Panc1 (cell line): ENCODE results near the gene SPATA20.

ENCODE experiments used
- POLR2AphosphoS5 ChIP-seq: IDR thresholded peaks from 2 replicates; pipeline ENCODE4 v1.6.1; 2012; ENCODE audit warnings: mild to moderate bottlenecking, low read depth, low read length, moderate library complexity
- SIN3A ChIP-seq: IDR thresholded peaks from 2 replicates; pipeline ENCODE4 v1.6.1; 2012; ENCODE audit warnings: low read depth, mild to moderate bottlenecking, low read length, moderate library complexity, borderline replicate concordance; ENCODE audit not compliant: insufficient read depth
- TCF7L2 ChIP-seq: IDR thresholded peaks from 2 replicates; pipeline ENCODE4 v1.6.1; 2011; ENCODE audit warnings: mild to moderate bottlenecking, low read depth, low read length, inconsistent platforms
- TF ChIP-seq, protein P1 (sequence below), 2 experiments: IDR thresholded peaks; 2 replicates each; pipeline ENCODE4 v1.6.1; 2011 to 2012; ENCODE audit warnings: low read depth in 2 of 2, control low read depth in 1 of 2, low read length in 1 of 2, mild to moderate bottlenecking in 1 of 2, moderate library complexity in 1 of 2; ENCODE audit not compliant: insufficient read depth in 1 of 2
- TF ChIP-seq, protein P2 (sequence below): fragments of 450-650 bp; IDR thresholded peaks from 2 replicates; pipeline ENCODE4 v1.5.1; 2017; ENCODE audit warnings: mild to moderate bottlenecking

DNA sequence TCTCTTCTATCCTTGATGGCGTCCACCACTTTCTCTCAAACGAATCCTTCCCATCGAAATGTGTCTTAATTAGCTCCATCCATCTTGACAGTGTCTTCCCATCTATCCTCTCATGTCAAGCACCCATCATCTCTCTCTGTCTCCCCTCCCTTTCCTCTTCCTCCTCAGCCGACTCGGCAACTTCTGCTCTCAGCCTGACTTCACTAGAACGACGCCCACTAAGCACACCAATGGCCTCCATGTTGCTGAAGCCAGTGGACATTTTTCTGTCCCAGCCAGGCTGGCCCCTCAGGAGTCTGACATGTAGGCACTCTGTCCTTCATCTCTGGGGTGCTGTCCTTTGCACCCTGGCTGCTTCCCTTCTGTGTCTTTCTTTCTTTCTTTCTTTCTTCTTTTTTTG lies 2.5 kb upstream of the SPATA20 start:
- TF ChIP-seq, protein P1, sequence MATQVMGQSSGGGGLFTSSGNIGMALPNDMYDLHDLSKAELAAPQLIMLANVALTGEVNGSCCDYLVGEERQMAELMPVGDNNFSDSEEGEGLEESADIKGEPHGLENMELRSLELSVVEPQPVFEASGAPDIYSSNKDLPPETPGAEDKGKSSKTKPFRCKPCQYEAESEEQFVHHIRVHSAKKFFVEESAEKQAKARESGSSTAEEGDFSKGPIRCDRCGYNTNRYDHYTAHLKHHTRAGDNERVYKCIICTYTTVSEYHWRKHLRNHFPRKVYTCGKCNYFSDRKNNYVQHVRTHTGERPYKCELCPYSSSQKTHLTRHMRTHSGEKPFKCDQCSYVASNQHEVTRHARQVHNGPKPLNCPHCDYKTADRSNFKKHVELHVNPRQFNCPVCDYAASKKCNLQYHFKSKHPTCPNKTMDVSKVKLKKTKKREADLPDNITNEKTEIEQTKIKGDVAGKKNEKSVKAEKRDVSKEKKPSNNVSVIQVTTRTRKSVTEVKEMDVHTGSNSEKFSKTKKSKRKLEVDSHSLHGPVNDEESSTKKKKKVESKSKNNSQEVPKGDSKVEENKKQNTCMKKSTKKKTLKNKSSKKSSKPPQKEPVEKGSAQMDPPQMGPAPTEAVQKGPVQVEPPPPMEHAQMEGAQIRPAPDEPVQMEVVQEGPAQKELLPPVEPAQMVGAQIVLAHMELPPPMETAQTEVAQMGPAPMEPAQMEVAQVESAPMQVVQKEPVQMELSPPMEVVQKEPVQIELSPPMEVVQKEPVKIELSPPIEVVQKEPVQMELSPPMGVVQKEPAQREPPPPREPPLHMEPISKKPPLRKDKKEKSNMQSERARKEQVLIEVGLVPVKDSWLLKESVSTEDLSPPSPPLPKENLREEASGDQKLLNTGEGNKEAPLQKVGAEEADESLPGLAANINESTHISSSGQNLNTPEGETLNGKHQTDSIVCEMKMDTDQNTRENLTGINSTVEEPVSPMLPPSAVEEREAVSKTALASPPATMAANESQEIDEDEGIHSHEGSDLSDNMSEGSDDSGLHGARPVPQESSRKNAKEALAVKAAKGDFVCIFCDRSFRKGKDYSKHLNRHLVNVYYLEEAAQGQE (IDR thresholded peaks at IDR 0.05; ENCODE audit: insufficient read depth in 1 of 2, low read depth in 2 of 2, low read length in 1 of 2) = no peak
- TF ChIP-seq, protein P2, sequence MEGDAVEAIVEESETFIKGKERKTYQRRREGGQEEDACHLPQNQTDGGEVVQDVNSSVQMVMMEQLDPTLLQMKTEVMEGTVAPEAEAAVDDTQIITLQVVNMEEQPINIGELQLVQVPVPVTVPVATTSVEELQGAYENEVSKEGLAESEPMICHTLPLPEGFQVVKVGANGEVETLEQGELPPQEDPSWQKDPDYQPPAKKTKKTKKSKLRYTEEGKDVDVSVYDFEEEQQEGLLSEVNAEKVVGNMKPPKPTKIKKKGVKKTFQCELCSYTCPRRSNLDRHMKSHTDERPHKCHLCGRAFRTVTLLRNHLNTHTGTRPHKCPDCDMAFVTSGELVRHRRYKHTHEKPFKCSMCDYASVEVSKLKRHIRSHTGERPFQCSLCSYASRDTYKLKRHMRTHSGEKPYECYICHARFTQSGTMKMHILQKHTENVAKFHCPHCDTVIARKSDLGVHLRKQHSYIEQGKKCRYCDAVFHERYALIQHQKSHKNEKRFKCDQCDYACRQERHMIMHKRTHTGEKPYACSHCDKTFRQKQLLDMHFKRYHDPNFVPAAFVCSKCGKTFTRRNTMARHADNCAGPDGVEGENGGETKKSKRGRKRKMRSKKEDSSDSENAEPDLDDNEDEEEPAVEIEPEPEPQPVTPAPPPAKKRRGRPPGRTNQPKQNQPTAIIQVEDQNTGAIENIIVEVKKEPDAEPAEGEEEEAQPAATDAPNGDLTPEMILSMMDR = no peak
- TF ChIP-seq POLR2AphosphoS5 (no peak), SIN3A (no peak), TCF7L2 (no peak)
